AG04450 (cell line): ENCODE data around the gene FZD2. TPM values are rescaled to one million over a fixed set of nuclear protein-coding genes. Genes with fewer than 3 reads are reported as not detected.
"Not testable (repeated sequence)": the region's sequence is repeated elsewhere in the genome, so short reads cannot be mapped to it uniquely, and the experiment has no call there.

Experiments
- CTCF ChIA-PET: fragments of 300-600, 350-600 bp; formaldehyde crosslinking; extraction: SDS; loops from one replicate; lab custom pipeline; 2022; ENCODE audit warnings: antibody characterized with exemption, inconsistent platforms; lab: Charles Lee
- POLR2A ChIA-PET: fragments of 350-600 bp; formaldehyde crosslinking; extraction: SDS; loops from one replicate; lab custom pipeline; 2021; ENCODE audit warnings: antibody characterized with exemption, inconsistent platforms; lab: Yijun Ruan, JAX
- DNase-seq: peaks from one replicate; pipeline ENCODE4 v3.0.0-alpha.2; 2011; ENCODE audit warnings: low read depth, low spot score
- H3K27ac ChIP-seq: one replicate; pipeline ENCODE4 v1.5.1; 2012; ENCODE audit warnings: low read depth, low read length, control low read depth
- H3K27me3 ChIP-seq: one replicate; pipeline ENCODE4 v1.6.0; 2012; ENCODE audit warnings: low read length; ENCODE audit not compliant: control insufficient read depth, insufficient read depth
- H3K4me3 ChIP-seq: 2 replicates; pipeline ENCODE4 v1.5.1; 2011; ENCODE audit warnings: mild to moderate bottlenecking, low read depth, low read length, control low read depth
- H3K9me3 ChIP-seq: 2 replicates; pipeline ENCODE4 v1.5.1; 2012; ENCODE audit warnings: low read length; ENCODE audit not compliant: control insufficient read depth, insufficient read depth
- CTCF ChIP-seq: IDR thresholded peaks from 2 replicates; pipeline ENCODE4 v1.5.1; 2011; ENCODE audit warnings: low read depth, low read length, control low read depth, inconsistent platforms
- polyA minus RNA-seq: library from RNA; depleted of rRNA, polyadenylated mRNA; stranded (reverse); fragments of >200 nt; gene quantifications from 2 replicates; pipeline ENCODE4 v1.2.3, GENCODE V29; 2011; rRNA and poly(A)+ RNA removed
- polyA plus RNA-seq: library from polyadenylated mRNA; depleted of rRNA; stranded (reverse); fragments of >200 nt; gene quantifications from 2 replicates; pipeline ENCODE4 v1.2.3, GENCODE V29; 2011; rRNA removed

FZD2 gene
- polyA plus RNA-seq (49.4 and 73.4 TPM in 2 replicates), polyA minus RNA-seq (78.2 and 94.9 TPM in 2 replicates)

DNA sequence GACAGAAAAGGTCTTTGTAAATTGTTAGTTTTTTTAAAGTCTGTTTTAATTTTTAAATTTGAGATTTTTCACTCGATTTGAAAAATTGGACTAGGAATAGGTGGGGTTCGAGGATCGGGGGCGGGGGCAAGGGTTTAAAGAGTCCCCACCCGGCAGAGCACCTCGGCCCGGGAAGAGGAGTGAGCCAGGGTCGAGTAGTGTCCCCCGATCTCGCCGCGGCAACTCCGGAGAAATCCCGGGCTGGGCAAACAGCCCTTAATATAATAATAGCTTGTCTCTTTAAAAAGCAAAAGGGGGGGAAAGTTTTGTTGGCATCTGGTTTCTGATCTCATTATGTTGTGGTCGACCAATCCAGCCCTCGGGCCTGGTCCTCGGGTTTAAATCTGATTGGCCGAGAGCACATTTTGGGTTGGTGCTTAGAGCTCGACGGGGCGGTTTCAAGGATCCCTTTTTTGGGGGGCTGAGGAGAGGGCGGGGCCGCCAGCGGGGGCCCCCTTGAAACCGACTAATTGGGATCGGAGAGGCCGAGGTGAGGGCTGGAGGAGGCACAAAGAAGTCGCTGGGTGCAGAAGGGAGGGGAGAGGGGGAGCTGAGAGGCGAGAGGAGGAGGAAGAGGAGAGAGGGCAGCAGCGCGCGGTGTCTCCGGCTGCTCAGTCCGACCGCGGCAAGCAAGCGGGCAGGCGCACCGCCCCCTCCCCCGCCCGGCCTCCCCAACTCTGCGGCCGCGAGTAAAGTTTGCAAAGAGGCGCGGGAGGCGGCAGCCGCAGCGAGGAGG is at the start of gene FZD2:
FZD2 (plus strand) TSS at position 653 of the 775 bp plus-strand sequence. CDS start 205 bp downstream, outside the sequence.
- Histone ChIP-seq H3K4me3 (peak within 1 kb of the TSS; percentile 83), H3K27ac (peak within 1 kb of the TSS; percentile 99), H3K27me3 (no peaks in the 10 kb centered on the region), H3K9me3 (peaks cover 12% of the 10 kb centered on the region; the same call in 1 of the 2 replicates)
- DNase-seq: peak; percentile 98
- no peak for TF ChIP-seq CTCF
- POLR2A ChIA-PET: interaction anchor here (0.5 to 4.8 kb wide), 15 partner anchors 9 to 373 kb away, joined by 3 to 143 read pairs (median 5); partner anchors contain the start of genes DBF4B and GPATCH8
- CTCF ChIA-PET: interaction anchor here (0.6 to 2.6 kb wide), 3 partner anchors 24 to 187 kb away, joined by 3 to 25 read pairs (median 3); no protein-coding TSS in a partner anchor

- not testable (repeated sequence) for H3K27ac ChIP-seq, H3K27me3 ChIP-seq, H3K9me3 ChIP-seq, DNase-seq, H3K4me3 ChIP-seq
- ChIA-PET CTCF (interaction anchor here (0.7 to 1.7 kb wide), 5 partner anchors 12 to 180 kb away, joined by 3 to 12 read pairs (median 4); no protein-coding TSS in a partner anchor), POLR2A (interaction anchor here (0.6 kb wide), 1 partner anchor 44 kb away, joined by 4 read pairs; no protein-coding TSS in a partner anchor)
Measured at GRCh38 chr17:44511241-44512134, 45.8 kb upstream of the FZD2 start.

- Histone ChIP-seq H3K27ac (no peak overlapping the region), H3K9me3 (no peaks in the 10 kb centered on the region), H3K27me3 (no peaks in the 10 kb centered on the region), H3K4me3 (no peak overlapping the region)
- POLR2A ChIA-PET: no interaction called here
- CTCF ChIA-PET: no interaction called here
- no peak for TF ChIP-seq CTCF
- DNase-seq: no peak
Measured at GRCh38 chr17:44518032-44518431, 39.3 kb upstream of the FZD2 start.

DNA sequence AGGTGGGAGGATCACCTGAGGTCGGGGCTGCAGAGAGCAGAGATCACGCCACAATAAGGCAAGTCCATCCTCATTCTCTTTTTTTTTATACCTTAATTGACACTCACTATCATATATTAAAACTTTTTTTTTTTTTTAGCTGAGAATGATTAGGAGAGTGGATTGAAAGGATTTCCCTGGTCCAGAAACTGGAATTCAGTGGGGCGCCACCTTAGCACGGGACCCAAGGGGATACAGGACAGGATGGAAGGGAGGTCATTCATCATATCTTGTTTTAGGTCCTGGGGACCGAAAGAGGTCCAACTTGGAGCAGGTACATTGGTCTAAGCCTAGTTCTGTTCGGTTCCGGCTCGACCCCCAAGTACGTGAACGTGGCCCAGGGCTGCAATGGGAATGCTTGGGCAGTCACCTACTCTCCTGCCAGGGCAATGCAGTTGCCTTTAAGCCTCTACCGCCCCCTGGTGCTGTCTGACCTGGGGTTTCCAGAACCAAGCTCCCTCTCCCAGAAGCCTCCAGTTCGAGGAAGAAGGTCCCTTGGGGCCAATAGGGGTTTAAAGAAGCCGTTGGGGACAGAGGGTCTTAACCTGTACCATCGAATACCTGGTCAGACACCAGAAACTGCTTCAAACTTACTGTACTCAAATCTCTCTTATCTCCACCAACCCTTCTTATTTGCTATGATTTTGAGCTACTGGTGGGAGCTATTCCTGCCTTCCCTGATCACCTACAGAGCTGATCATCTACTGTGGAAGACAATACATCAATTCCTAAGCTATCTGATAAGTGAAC is 34.2 kb upstream of the FZD2 start:
- no peaks in the 10 kb centered on the region for H3K27me3 ChIP-seq
- ChIA-PET CTCF (interaction anchor here (0.6 to 4.4 kb wide), 44 partner anchors 8 to 313 kb away, joined by 3 to 62 read pairs (median 3); partner anchors contain the start of genes FAM171A2, GRN, MEIOC and SLC25A39), POLR2A (interaction anchor here (0.6 to 1.2 kb wide), 2 partner anchors 20 to 118 kb away, joined by 4 to 5 read pairs; partner anchors contain the start of gene GPATCH8)
- no peak overlapping the region for H3K27ac ChIP-seq
- no peak for DNase-seq
- H3K9me3 ChIP-seq: peaks cover 5% of the 10 kb centered on the region; the same call in 1 of the 2 replicates
- TF ChIP-seq CTCF: peak; percentile 70
- H3K4me3 ChIP-seq: no peak overlapping the region
